ENCODE results near the gene FRMD7.
"Not testable (repeated sequence)": the region's sequence is repeated elsewhere in the genome, so short reads cannot be mapped to it uniquely, and the experiment has no call there.

Gene FRMD7

GRCh38 chrX:132165005-132165404 lies 37.2 kb upstream of the FRMD7 start:
- no peaks in the 10 kb centered on the region for H3F3A ChIP-seq (ENCODE audit: low read depth)
- H3K27me3 ChIP-seq (ENCODE audit: insufficient read depth, low read length, poor library complexity, severe bottlenecking), result no peaks in the 10 kb centered on the region
- H3K4me3 ChIP-seq (ENCODE audit: low read length, poor library complexity, severe bottlenecking), result no peak overlapping the region
- H2AFZ ChIP-seq (ENCODE audit: low read length), result no peak overlapping the region
- no peaks in the 10 kb centered on the region for H3K9me2 ChIP-seq (replicated peaks; ENCODE audit: low read depth, low read length)
- H3K9me3 ChIP-seq (ENCODE audit: insufficient read depth, low read depth, low read length), result no peaks in the 10 kb centered on the region
- no peaks in the 10 kb centered on the region for H3K36me3 ChIP-seq (ENCODE audit: insufficient read depth, low read length)
- no peaks in the 10 kb centered on the region for H4K20me1 ChIP-seq (ENCODE audit: insufficient read depth, low read length, poor library complexity, severe bottlenecking)
- no peaks in the 10 kb centered on the region for H3K79me2 ChIP-seq (ENCODE audit: insufficient read depth, low read length)
- H3K4me1 ChIP-seq (ENCODE audit: insufficient read depth, low read length, poor library complexity, severe bottlenecking), result no peaks in the 10 kb centered on the region
- H3K9ac ChIP-seq (ENCODE audit: low read depth, low read length, poor library complexity, severe bottlenecking), result no peak overlapping the region
- H3K4me2 ChIP-seq (ENCODE audit: low read depth, low read length, poor library complexity, severe bottlenecking), result no peak overlapping the region
- TF ChIP-seq CTCF (conservative IDR thresholded peaks at IDR 0.05; ENCODE audit: low read length) (no peak), EZH2phosphoT487 (IDR thresholded peaks at IDR 0.05; ENCODE audit: borderline replicate concordance) (no peak)

GRCh38 chrX:132163094-132163493 lies 35.3 kb upstream of the FRMD7 start:
- not testable (repeated sequence) for H3K4me3 ChIP-seq (ENCODE audit: low read length, poor library complexity, severe bottlenecking); H3K27me3 ChIP-seq (ENCODE audit: insufficient read depth, low read length, poor library complexity, severe bottlenecking); H3K9me2 ChIP-seq (replicated peaks; ENCODE audit: low read depth, low read length); H4K20me1 ChIP-seq (ENCODE audit: insufficient read depth, low read length, poor library complexity, severe bottlenecking); H3K9me3 ChIP-seq (ENCODE audit: insufficient read depth, low read depth, low read length); H3K4me1 ChIP-seq (ENCODE audit: insufficient read depth, low read length, poor library complexity, severe bottlenecking); H3K79me2 ChIP-seq (ENCODE audit: insufficient read depth, low read length); H3K9ac ChIP-seq (ENCODE audit: low read depth, low read length, poor library complexity, severe bottlenecking); H3K4me2 ChIP-seq (ENCODE audit: low read depth, low read length, poor library complexity, severe bottlenecking); H2AFZ ChIP-seq (ENCODE audit: low read length); H3K36me3 ChIP-seq (ENCODE audit: insufficient read depth, low read length); H3F3A ChIP-seq (ENCODE audit: low read depth)

GRCh38 chrX:132153166-132153565 lies 25.3 kb upstream of the FRMD7 start:
- H3F3A ChIP-seq (ENCODE audit: low read depth), result no peaks in the 10 kb centered on the region
- H3K27me3 ChIP-seq (ENCODE audit: insufficient read depth, low read length, poor library complexity, severe bottlenecking), result no peaks in the 10 kb centered on the region
- TF ChIP-seq EZH2phosphoT487 (IDR thresholded peaks at IDR 0.05; ENCODE audit: borderline replicate concordance) (no peak), CTCF (conservative IDR thresholded peaks at IDR 0.05; ENCODE audit: low read length) (no peak)
- H3K4me3 ChIP-seq (ENCODE audit: low read length, poor library complexity, severe bottlenecking), result no peak overlapping the region
- no peaks in the 10 kb centered on the region for H3K36me3 ChIP-seq (ENCODE audit: insufficient read depth, low read length)
- no peak overlapping the region for H2AFZ ChIP-seq (ENCODE audit: low read length)
- H3K79me2 ChIP-seq (ENCODE audit: insufficient read depth, low read length), result no peaks in the 10 kb centered on the region
- no peaks in the 10 kb centered on the region for H3K4me1 ChIP-seq (ENCODE audit: insufficient read depth, low read length, poor library complexity, severe bottlenecking)
- H3K9ac ChIP-seq (ENCODE audit: low read depth, low read length, poor library complexity, severe bottlenecking), result no peak overlapping the region
- no peaks in the 10 kb centered on the region for H4K20me1 ChIP-seq (ENCODE audit: insufficient read depth, low read length, poor library complexity, severe bottlenecking)
- no peaks in the 10 kb centered on the region for H3K9me3 ChIP-seq (ENCODE audit: insufficient read depth, low read depth, low read length)
- H3K9me2 ChIP-seq (replicated peaks; ENCODE audit: low read depth, low read length), result no peaks in the 10 kb centered on the region
- H3K4me2 ChIP-seq (ENCODE audit: low read depth, low read length, poor library complexity, severe bottlenecking), result no peak overlapping the region

- Histone ChIP-seq H2AFZ (ENCODE audit: low read length) (no peak overlapping the region), H3K36me3 (ENCODE audit: insufficient read depth, low read length) (no peaks in the 10 kb centered on the region), H3K79me2 (ENCODE audit: insufficient read depth, low read length) (no peaks in the 10 kb centered on the region), H3K9me2 (replicated peaks; ENCODE audit: low read depth, low read length) (no peaks in the 10 kb centered on the region), H3K9ac (ENCODE audit: low read depth, low read length, poor library complexity, severe bottlenecking) (no peak overlapping the region), H3K4me3 (ENCODE audit: low read length, poor library complexity, severe bottlenecking) (no peak overlapping the region), H3K9me3 (ENCODE audit: insufficient read depth, low read depth, low read length) (no peaks in the 10 kb centered on the region), H3K4me1 (ENCODE audit: insufficient read depth, low read length, poor library complexity, severe bottlenecking) (no peaks in the 10 kb centered on the region), H3K4me2 (ENCODE audit: low read depth, low read length, poor library complexity, severe bottlenecking) (no peak overlapping the region), H3K27me3 (ENCODE audit: insufficient read depth, low read length, poor library complexity, severe bottlenecking) (no peaks in the 10 kb centered on the region), H4K20me1 (ENCODE audit: insufficient read depth, low read length, poor library complexity, severe bottlenecking) (no peaks in the 10 kb centered on the region), H3F3A (ENCODE audit: low read depth) (no peaks in the 10 kb centered on the region)
- TF ChIP-seq EZH2phosphoT487 (IDR thresholded peaks at IDR 0.05; ENCODE audit: borderline replicate concordance) (no peak), CTCF (conservative IDR thresholded peaks at IDR 0.05; ENCODE audit: low read length) (no peak)
Measured at GRCh38 chrX:132146456-132146855, 18.6 kb upstream of the FRMD7 start.
